Stimulated activated CD8-positive, alpha-beta memory T cell treated with anti-CD3 and anti-CD28 coated beads, Interleukin-4, amount 100 ng/mL, for 48 hours (primary cell): ENCODE data around the gene POLD2.
"Not testable (repeated sequence)": the region's sequence is repeated elsewhere in the genome, so short reads cannot be mapped to it uniquely, and the experiment has no call there.

Source experiments
- DNase-seq: peaks from one replicate; pipeline ENCODE4 v3.0.0-alpha.2; 2020

POLD2 gene

GRCh38 chr7:44123190-44124003 is at the start of gene POLD2:
POLD2 (minus strand) TSS chr7:44123548; CDS start chr7:44122053, 1,495 bp downstream.
- peak; percentile 99 for DNase-seq

GRCh38 chr7:44172803-44173424 is 49.6 kb upstream of the POLD2 start:
- no peak for DNase-seq

GRCh38 chr7:44172352-44172751 is 49.0 kb upstream of the POLD2 start:
- no peak for DNase-seq

GRCh38 chr7:44171901-44172300 is 48.6 kb upstream of the POLD2 start:
- DNase-seq = not testable (repeated sequence)

GRCh38 chr7:44167920-44168319 is 44.6 kb upstream of the POLD2 start:
- DNase-seq = no peak

GRCh38 chr7:44163591-44163990 is 40.2 kb upstream of the POLD2 start:
- no peak for DNase-seq

GRCh38 chr7:44162785-44163395 is 39.5 kb upstream of the POLD2 start:
- no peak for DNase-seq

GRCh38 chr7:44162179-44162578 is 38.8 kb upstream of the POLD2 start:
- DNase-seq = no peak

- DNase-seq = no peak
These were observed 38.0 kb upstream of the POLD2 start for GRCh38 chr7:44161371-44161770.

GRCh38 chr7:44159824-44160630 is 36.7 kb upstream of the POLD2 start:
- no peak for DNase-seq

- no peak for DNase-seq
These were observed 35.7 kb upstream of the POLD2 start for GRCh38 chr7:44158873-44159631.

GRCh38 chr7:44158096-44158872 is 34.9 kb upstream of the POLD2 start:
- no peak for DNase-seq

GRCh38 chr7:44157116-44158080 is 34.0 kb upstream of the POLD2 start:
- DNase-seq = no peak

- DNase-seq = no peak
These were observed 33.2 kb upstream of the POLD2 start for GRCh38 chr7:44156453-44157010.

GRCh38 chr7:44155191-44156185 is 32.1 kb upstream of the POLD2 start:
- no peak for DNase-seq

- no peak for DNase-seq
These were observed 31.4 kb upstream of the POLD2 start for GRCh38 chr7:44154703-44155102.

- no peak for DNase-seq
These were observed 30.6 kb upstream of the POLD2 start for GRCh38 chr7:44153948-44154335.
